Measurements from ENCODE around the gene NR6A1. TPM values are rescaled to one million over a fixed set of nuclear protein-coding genes. Genes with fewer than 3 reads are reported as not detected.
"Not testable (repeated sequence)": the region's sequence is repeated elsewhere in the genome, so short reads cannot be mapped to it uniquely, and the experiment has no call there.

The NR6A1 gene
- total RNA-seq, 1 donor, result 0.36 TPM

DNA sequence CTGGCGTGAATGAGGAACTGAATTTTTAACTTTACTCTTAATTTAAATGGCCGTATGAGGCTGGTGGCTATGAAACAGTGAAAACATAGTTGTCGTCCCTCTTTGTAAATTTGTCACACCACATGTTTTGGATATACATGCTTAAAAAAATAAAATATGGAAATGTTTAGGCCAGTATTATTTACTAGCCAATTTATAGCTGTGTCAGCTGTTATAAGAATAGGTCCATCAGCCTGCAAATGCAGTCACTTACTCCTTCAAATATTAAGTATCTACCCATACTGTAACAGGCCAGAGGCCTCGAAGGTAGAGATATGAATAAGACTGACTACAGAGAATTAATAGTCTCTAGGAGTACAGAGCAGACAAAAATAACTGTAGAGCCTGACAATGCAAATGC is 30.0 kb downstream of the NR6A1 start:
- DNase-seq (ENCODE audit: insufficient read length, low spot score, missing footprints), result no peak
- H3K4me2 ChIP-seq (ENCODE audit: insufficient read depth, low read length), result no peak overlapping the region
- no peak overlapping the region for H3K4me3 ChIP-seq (ENCODE audit: insufficient read depth, low read length)
- no peak overlapping the region for H3K27ac ChIP-seq (ENCODE audit: low read depth, low read length)
- no peaks in the 10 kb centered on the region for H3K36me3 ChIP-seq (ENCODE audit: insufficient read depth, low read length)
- H4K20me1 ChIP-seq (ENCODE audit: insufficient read depth, low read length), result no peaks in the 10 kb centered on the region
- H2AFZ ChIP-seq (ENCODE audit: low read length), result no peak overlapping the region
- no peaks in the 10 kb centered on the region for H3K79me2 ChIP-seq (ENCODE audit: insufficient read depth, low read length)
- no peaks in the 10 kb centered on the region for H3K4me1 ChIP-seq (ENCODE audit: insufficient read depth, low read length)
- H3K9me3 ChIP-seq (ENCODE audit: low read depth, low read length), result no peaks in the 10 kb centered on the region
- H3K27me3 ChIP-seq (ENCODE audit: insufficient read depth, low read length), result no peaks in the 10 kb centered on the region
- no peak for TF ChIP-seq CTCF (IDR thresholded peaks at IDR 0.05; ENCODE audit: extremely low read depth, low read depth, low read length)

DNA sequence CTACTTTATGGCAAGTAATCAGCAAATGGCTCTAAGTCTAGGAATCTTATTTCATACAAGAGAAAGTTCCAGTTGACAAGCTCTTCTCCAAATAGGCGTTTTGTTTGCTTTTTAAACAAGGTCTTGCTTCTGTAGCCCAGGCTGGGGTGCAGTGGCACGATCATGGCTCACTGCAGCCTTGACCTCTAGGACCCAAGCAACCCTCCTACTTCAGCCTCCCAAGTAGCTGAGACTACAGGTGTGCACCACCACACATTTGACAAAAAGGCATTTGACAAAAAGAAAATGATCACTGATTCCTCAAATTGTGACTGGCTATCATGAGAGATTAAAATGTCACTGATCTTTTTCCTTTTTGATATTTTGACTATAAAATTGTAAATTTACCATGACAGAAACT is 31.8 kb downstream of the NR6A1 start:
- no peak overlapping the region for H3K27ac ChIP-seq (ENCODE audit: low read depth, low read length)
- H4K20me1 ChIP-seq (ENCODE audit: insufficient read depth, low read length), result no peaks in the 10 kb centered on the region
- H3K4me2 ChIP-seq (ENCODE audit: insufficient read depth, low read length), result no peak overlapping the region
- H3K36me3 ChIP-seq (ENCODE audit: insufficient read depth, low read length), result no peaks in the 10 kb centered on the region
- H3K9me3 ChIP-seq (ENCODE audit: low read depth, low read length), result no peaks in the 10 kb centered on the region
- no peak overlapping the region for H3K4me3 ChIP-seq (ENCODE audit: insufficient read depth, low read length)
- TF ChIP-seq CTCF (IDR thresholded peaks at IDR 0.05; ENCODE audit: extremely low read depth, low read depth, low read length), result no peak
- no peaks in the 10 kb centered on the region for H3K27me3 ChIP-seq (ENCODE audit: insufficient read depth, low read length)
- H3K4me1 ChIP-seq (ENCODE audit: insufficient read depth, low read length), result peaks cover 10% of the 10 kb centered on the region
- no peak overlapping the region for H2AFZ ChIP-seq (ENCODE audit: low read length)
- H3K79me2 ChIP-seq (ENCODE audit: insufficient read depth, low read length), result no peaks in the 10 kb centered on the region
- DNase-seq (ENCODE audit: insufficient read length, low spot score, missing footprints), result no peak

- H3K4me3 ChIP-seq (ENCODE audit: insufficient read depth, low read length); H3K79me2 ChIP-seq (ENCODE audit: insufficient read depth, low read length); H3K36me3 ChIP-seq (ENCODE audit: insufficient read depth, low read length); H3K27ac ChIP-seq (ENCODE audit: low read depth, low read length); H3K27me3 ChIP-seq (ENCODE audit: insufficient read depth, low read length); H4K20me1 ChIP-seq (ENCODE audit: insufficient read depth, low read length); DNase-seq (ENCODE audit: insufficient read length, low spot score, missing footprints); H2AFZ ChIP-seq (ENCODE audit: low read length); H3K4me2 ChIP-seq (ENCODE audit: insufficient read depth, low read length); H3K9me3 ChIP-seq (ENCODE audit: low read depth, low read length): not testable (repeated sequence)
- peaks cover 10% of the 10 kb centered on the region for H3K4me1 ChIP-seq (ENCODE audit: insufficient read depth, low read length)
Observed at GRCh38 chr9:124738075-124738474, 33.0 kb downstream of the NR6A1 start.

- peak overlapping the region; percentile 7 for H3K27ac ChIP-seq (ENCODE audit: low read depth, low read length)
- no peaks in the 10 kb centered on the region for H3K36me3 ChIP-seq (ENCODE audit: insufficient read depth, low read length)
- peaks cover 10% of the 10 kb centered on the region for H3K4me1 ChIP-seq (ENCODE audit: insufficient read depth, low read length)
- no peaks in the 10 kb centered on the region for H3K27me3 ChIP-seq (ENCODE audit: insufficient read depth, low read length)
- H2AFZ ChIP-seq (ENCODE audit: low read length), result peak overlapping the region; percentile 62
- no peak overlapping the region for H3K4me3 ChIP-seq (ENCODE audit: insufficient read depth, low read length)
- TF ChIP-seq CTCF (IDR thresholded peaks at IDR 0.05; ENCODE audit: extremely low read depth, low read depth, low read length), result no peak
- H3K9me3 ChIP-seq (ENCODE audit: low read depth, low read length), result no peaks in the 10 kb centered on the region
- H3K79me2 ChIP-seq (ENCODE audit: insufficient read depth, low read length), result no peaks in the 10 kb centered on the region
- H3K4me2 ChIP-seq (ENCODE audit: insufficient read depth, low read length), result peak overlapping the region; percentile 44
- DNase-seq (ENCODE audit: insufficient read length, low spot score, missing footprints), result peak; percentile 43
- no peaks in the 10 kb centered on the region for H4K20me1 ChIP-seq (ENCODE audit: insufficient read depth, low read length)
Observed at GRCh38 chr9:124735121-124735520, 36.0 kb downstream of the NR6A1 start.

DNA sequence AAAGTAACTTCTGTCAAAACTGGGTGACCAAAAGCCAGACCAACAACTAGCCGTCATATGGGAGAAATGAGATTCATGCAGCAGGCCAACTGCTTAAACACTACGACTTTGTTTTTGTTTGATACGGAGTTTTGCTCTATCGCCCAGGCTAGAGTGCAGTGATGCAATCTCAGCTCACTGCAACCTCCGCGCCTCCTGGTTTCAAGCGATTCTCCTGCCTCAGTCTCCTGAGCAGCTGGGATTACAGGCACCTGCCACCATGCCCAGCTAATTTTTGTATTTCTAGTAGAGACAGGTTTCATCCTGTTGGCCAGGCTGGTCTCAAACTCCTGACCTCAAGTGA is 36.4 kb downstream of the NR6A1 start:
- not testable (repeated sequence) for H3K4me3 ChIP-seq (ENCODE audit: insufficient read depth, low read length); H3K27me3 ChIP-seq (ENCODE audit: insufficient read depth, low read length); DNase-seq (ENCODE audit: insufficient read length, low spot score, missing footprints); H4K20me1 ChIP-seq (ENCODE audit: insufficient read depth, low read length); H3K9me3 ChIP-seq (ENCODE audit: low read depth, low read length); H3K36me3 ChIP-seq (ENCODE audit: insufficient read depth, low read length); H3K27ac ChIP-seq (ENCODE audit: low read depth, low read length); H3K79me2 ChIP-seq (ENCODE audit: insufficient read depth, low read length)
- peak overlapping the region; percentile 44 for H3K4me2 ChIP-seq (ENCODE audit: insufficient read depth, low read length)
- peaks cover 10% of the 10 kb centered on the region for H3K4me1 ChIP-seq (ENCODE audit: insufficient read depth, low read length)
- peak overlapping the region; percentile 62 for H2AFZ ChIP-seq (ENCODE audit: low read length)

Measured in osteoblast (primary cell).